Loucy (cell line): ENCODE results near the gene DNAJC22.
A peak's percentile ranks its signal among the peaks of the same experiment; 100 is the strongest.

Source experiments
- H2AFZ ChIP-seq: fragments of 200-600 bp; sonication (generic); 2 replicates; pipeline ENCODE4 v1.6.0; 2016; ENCODE audit warnings: antibody characterized with exemption, mild to moderate bottlenecking, low read length, moderate library complexity
- H3F3A ChIP-seq: fragments of 200-600 bp; 2 replicates; pipeline ENCODE4 v1.6.0; 2016; ENCODE audit warnings: antibody characterized with exemption, low read depth, mild to moderate bottlenecking
- H3K27me3 ChIP-seq: fragments of 200-600 bp; sonication (generic); 2 replicates; pipeline ENCODE4 v1.6.1; 2014; ENCODE audit warnings: low read length, mild to moderate bottlenecking; ENCODE audit not compliant: insufficient read depth, poor library complexity, severe bottlenecking
- H3K36me3 ChIP-seq: fragments of 200-600 bp; sonication (generic); 2 replicates; pipeline ENCODE4 v1.6.1; 2016; ENCODE audit warnings: low read length; ENCODE audit not compliant: insufficient read depth
- H3K4me1 ChIP-seq: fragments of 200-600 bp; sonication (generic); 2 replicates; pipeline ENCODE4 v1.5.1; 2014; ENCODE audit warnings: low read length, mild to moderate bottlenecking; ENCODE audit not compliant: insufficient read depth, poor library complexity, severe bottlenecking
- H3K4me2 ChIP-seq: fragments of 200-600 bp; sonication (generic); 2 replicates; pipeline ENCODE4 v1.6.0; 2014; ENCODE audit warnings: antibody characterized with exemption, low read length, low read depth, mild to moderate bottlenecking; ENCODE audit not compliant: poor library complexity, severe bottlenecking
- H3K4me3 ChIP-seq: fragments of 200-600 bp; sonication (generic); 2 replicates; pipeline ENCODE4 v1.5.1; 2014; ENCODE audit warnings: low read length, mild to moderate bottlenecking, mixed read lengths; ENCODE audit not compliant: poor library complexity, severe bottlenecking
- H3K79me2 ChIP-seq: fragments of 200-600 bp; sonication (generic); 2 replicates; pipeline ENCODE4 v1.6.1; 2014; ENCODE audit warnings: low read length; ENCODE audit not compliant: insufficient read depth
- H3K9ac ChIP-seq: fragments of 200-600 bp; sonication (generic); 2 replicates; pipeline ENCODE4 v1.6.0; 2014; ENCODE audit warnings: mild to moderate bottlenecking, low read depth, low read length, moderate library complexity; ENCODE audit not compliant: poor library complexity, severe bottlenecking
- H3K9me2 ChIP-seq: fragments of 200-600 bp; sonication (generic); replicated peaks from 2 replicates; pipeline ENCODE4 v1.6.1; 2016; ENCODE audit warnings: low read depth, low read length, mixed read lengths
- H3K9me3 ChIP-seq: fragments of 200-600 bp; sonication (generic); 2 replicates; pipeline ENCODE4 v1.6.1; 2014; ENCODE audit warnings: mild to moderate bottlenecking, antibody characterized with exemption, low read length, low read depth; ENCODE audit not compliant: insufficient read depth
- H4K20me1 ChIP-seq: fragments of 200-600 bp; sonication (generic); 2 replicates; pipeline ENCODE4 v1.6.0; 2014; ENCODE audit warnings: antibody characterized with exemption, low read length, mild to moderate bottlenecking; ENCODE audit not compliant: insufficient read depth, poor library complexity, severe bottlenecking
- EZH2phosphoT487 ChIP-seq: fragments of 200-600 bp; IDR thresholded peaks from 2 replicates; pipeline ENCODE4 v1.6.1; 2018; ENCODE audit warnings: antibody characterized with exemption, mild to moderate bottlenecking, moderate library complexity, borderline replicate concordance
- TF ChIP-seq, protein P1 (sequence below): fragments of 200-600 bp; sonication (generic); conservative IDR thresholded peaks from 2 replicates; pipeline ENCODE4 v1.5.1; 2014; ENCODE audit warnings: mild to moderate bottlenecking, antibody characterized with exemption, low read length

Gene DNAJC22

DNA sequence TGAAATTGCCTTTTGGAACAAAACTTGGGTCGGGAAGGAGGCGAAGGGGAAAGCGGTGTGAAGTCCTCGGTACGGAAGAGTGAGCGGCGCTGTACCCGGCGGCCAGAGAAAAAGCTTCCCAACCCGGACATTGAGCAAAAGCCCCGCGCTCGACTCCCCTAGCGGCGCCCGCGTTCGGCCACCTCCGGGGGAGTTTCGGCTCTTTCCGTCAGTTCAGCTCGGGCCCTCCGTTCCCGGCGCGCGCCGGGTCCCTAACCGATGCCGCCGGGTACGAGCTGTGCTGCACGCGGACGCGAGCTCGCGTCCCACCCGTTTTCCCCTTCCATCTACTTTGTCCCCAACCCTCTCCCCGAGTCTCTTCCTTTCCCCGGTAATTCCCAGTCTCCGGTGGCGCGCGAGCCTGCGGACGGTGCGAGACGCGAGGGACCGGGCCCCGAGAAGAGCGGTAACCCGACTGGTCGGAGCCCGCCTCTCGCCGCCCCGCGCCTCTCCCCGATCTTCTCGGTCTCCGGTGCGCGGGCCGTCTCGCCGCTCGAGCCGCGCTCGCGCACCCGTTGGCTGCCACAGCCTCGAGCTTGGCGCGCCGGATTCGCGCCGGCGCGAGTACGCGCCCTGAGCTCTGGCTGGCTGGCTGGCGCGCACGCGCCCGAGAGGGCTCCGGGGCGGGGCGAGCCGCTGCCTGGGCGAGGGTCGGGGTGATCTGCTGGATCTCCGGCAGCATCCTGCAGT is 20.1 kb downstream of the DNAJC22 start:
- Histone ChIP-seq H4K20me1 (peaks cover 24% of the 10 kb centered on the region), H3K4me1 (peaks cover 50% of the 10 kb centered on the region), H3K27me3 (no peaks in the 10 kb centered on the region), H3K4me2 (peak overlapping the region; percentile 84), H2AFZ (peak overlapping the region; percentile 98), H3K79me2 (peaks cover 43% of the 10 kb centered on the region), H3K9me3 (no peaks in the 10 kb centered on the region), H3K36me3 (no peaks in the 10 kb centered on the region), H3K9me2 (no peaks in the 10 kb centered on the region), H3K4me3 (peak overlapping the region; percentile 92), H3F3A (peaks cover 3% of the 10 kb centered on the region; the same call in 1 of the 2 replicates), H3K9ac (peak overlapping the region; percentile 96)
- no peak for TF ChIP-seq EZH2phosphoT487
- TF ChIP-seq, protein P1, sequence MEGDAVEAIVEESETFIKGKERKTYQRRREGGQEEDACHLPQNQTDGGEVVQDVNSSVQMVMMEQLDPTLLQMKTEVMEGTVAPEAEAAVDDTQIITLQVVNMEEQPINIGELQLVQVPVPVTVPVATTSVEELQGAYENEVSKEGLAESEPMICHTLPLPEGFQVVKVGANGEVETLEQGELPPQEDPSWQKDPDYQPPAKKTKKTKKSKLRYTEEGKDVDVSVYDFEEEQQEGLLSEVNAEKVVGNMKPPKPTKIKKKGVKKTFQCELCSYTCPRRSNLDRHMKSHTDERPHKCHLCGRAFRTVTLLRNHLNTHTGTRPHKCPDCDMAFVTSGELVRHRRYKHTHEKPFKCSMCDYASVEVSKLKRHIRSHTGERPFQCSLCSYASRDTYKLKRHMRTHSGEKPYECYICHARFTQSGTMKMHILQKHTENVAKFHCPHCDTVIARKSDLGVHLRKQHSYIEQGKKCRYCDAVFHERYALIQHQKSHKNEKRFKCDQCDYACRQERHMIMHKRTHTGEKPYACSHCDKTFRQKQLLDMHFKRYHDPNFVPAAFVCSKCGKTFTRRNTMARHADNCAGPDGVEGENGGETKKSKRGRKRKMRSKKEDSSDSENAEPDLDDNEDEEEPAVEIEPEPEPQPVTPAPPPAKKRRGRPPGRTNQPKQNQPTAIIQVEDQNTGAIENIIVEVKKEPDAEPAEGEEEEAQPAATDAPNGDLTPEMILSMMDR = 0 out of 2 replicates have a peak, but pooled peaks have one; percentile 11

DNA sequence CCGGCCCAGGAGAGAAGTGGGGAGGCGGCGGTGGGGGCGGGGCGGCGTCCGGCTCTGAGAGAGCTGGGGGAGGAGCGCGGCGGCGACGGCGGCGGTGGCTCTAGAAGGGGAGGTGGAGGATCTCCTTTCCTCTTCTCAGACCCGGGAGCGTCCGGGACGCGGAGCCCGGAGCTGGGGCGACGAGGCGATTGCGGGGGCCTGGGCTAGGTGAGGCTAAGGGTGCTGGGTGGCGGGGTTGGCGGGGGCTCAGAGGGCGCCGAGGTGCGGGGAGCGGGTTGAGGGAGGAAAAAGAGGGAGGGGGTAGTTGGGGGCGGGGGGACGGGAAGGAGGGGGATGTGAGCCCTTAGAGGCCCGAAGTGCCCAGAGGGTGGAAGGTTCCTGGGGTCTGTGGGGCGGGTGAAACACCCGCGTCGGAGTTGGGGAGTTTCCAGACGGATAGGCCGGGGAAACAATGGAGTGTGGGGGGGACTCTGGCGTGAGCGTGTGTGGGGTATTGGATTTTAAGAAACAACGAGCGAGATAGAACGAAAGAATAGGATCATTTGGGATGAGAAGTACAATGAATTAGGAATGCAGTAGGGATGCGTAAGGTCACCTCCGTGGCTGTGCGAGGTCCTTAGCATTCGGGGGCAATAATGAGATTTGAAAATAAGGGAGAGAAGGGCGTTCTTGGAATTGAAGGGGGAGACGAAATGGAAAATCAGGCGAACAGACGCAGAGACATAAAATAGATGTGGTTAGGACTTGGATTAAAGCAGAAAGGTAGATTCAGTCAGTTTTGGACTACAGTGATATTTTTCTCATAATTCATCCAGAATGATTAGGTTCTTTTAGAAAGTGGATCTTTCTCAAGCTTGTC is 20.9 kb downstream of the DNAJC22 start, which contains the start of gene SPATS2:
Gene SPATS2 (plus strand): TSS at position 82 of the 859 bp plus-strand sequence. CDS start 93,551 bp downstream, outside the sequence.
- Histone ChIP-seq H3K9me3 (no peaks in the 10 kb centered on the region), H3K27me3 (no peaks in the 10 kb centered on the region), H3K4me2 (peak within 1 kb of the TSS; percentile 92), H3K36me3 (no peaks in the 10 kb centered on the region), H2AFZ (peak within 1 kb of the TSS; percentile 98), H3K79me2 (peaks cover 51% of the 10 kb centered on the region), H3K4me3 (peak within 1 kb of the TSS; percentile 92), H3K9ac (peak within 1 kb of the TSS; percentile 96), H3K9me2 (no peaks in the 10 kb centered on the region), H3F3A (peaks cover 3% of the 10 kb centered on the region; the same call in 1 of the 2 replicates), H4K20me1 (peaks cover 28% of the 10 kb centered on the region), H3K4me1 (peaks cover 57% of the 10 kb centered on the region)
- TF ChIP-seq EZH2phosphoT487 = no peak
- TF ChIP-seq, protein P1 = no peak

DNA sequence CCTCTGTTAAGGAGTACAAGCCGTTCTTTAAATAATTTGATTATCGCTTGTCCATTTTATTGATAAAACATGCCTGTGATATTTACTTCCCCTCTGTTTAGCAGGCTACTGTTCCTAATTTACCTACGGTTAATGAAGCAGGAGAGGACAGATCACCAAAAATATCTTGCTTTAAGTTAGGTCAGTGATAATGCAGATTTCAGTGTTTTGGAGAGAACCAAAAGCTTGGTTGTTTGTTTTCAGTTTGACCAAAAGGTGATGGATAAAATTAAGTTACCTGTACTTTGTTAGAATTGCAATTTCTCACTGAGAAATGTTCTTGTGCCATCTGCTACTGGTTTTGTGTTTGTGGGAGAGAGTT is 21.5 kb downstream of the DNAJC22 start:
- H3K27me3 ChIP-seq = no peaks in the 10 kb centered on the region
- H2AFZ ChIP-seq = 0 out of 2 replicates have a peak overlapping the region, but pooled peaks have one; percentile 98
- no peaks in the 10 kb centered on the region for H3K9me3 ChIP-seq
- H3K4me1 ChIP-seq = peaks cover 59% of the 10 kb centered on the region
- H3K4me2 ChIP-seq = peak overlapping the region; percentile 92
- H3K4me3 ChIP-seq = peak overlapping the region; percentile 92
- H3K79me2 ChIP-seq = peaks cover 57% of the 10 kb centered on the region
- H3K9ac ChIP-seq = peak overlapping the region; percentile 96
- no peaks in the 10 kb centered on the region for H3K9me2 ChIP-seq
- H4K20me1 ChIP-seq = peaks cover 29% of the 10 kb centered on the region
- H3F3A ChIP-seq = peaks cover 3% of the 10 kb centered on the region; the same call in 1 of the 2 replicates
- no peaks in the 10 kb centered on the region for H3K36me3 ChIP-seq
- TF ChIP-seq EZH2phosphoT487 = no peak
- TF ChIP-seq, protein P1 = no peak
